Smooth muscle cell (in vitro differentiated cells): Measurements from ENCODE around the gene DUSP1. TPM values are rescaled to one million over a fixed set of nuclear protein-coding genes. Genes with fewer than 3 reads are reported as not detected.

ENCODE experiments used
- DNase-seq: peaks from one replicate; lab custom pipeline; 2025; ENCODE audit not compliant: unreplicated experiment; lab: John Stamatoyannopoulos, UW
- H2AFZ ChIP-seq: fragments of 200-600 bp; sonication (generic); 2 replicates; pipeline ENCODE4 v1.6.0; 2016; ENCODE audit warnings: antibody characterized with exemption, low read depth, mild to moderate bottlenecking
- H3F3A ChIP-seq: fragments of 200-600 bp; sonication (generic); 2 replicates; pipeline ENCODE4 v1.6.0; 2017; ENCODE audit warnings: antibody characterized with exemption, low read depth
- H3K27ac ChIP-seq: fragments of 200-600 bp; sonication (generic); 2 replicates; pipeline ENCODE4 v1.5.1; 2016; ENCODE audit warnings: low read depth, mild to moderate bottlenecking
- H3K27me3 ChIP-seq: fragments of 200-600 bp; sonication (generic); 2 replicates; pipeline ENCODE4 v1.6.1; 2016; ENCODE audit warnings: low read depth, mild to moderate bottlenecking
- H3K36me3 ChIP-seq: fragments of 200-600 bp; sonication (generic); 2 replicates; pipeline ENCODE4 v1.5.1; 2016; ENCODE audit warnings: low read depth
- H3K4me1 ChIP-seq: fragments of 200-600 bp; sonication (generic); 2 replicates; pipeline ENCODE4 v1.5.1; 2016; ENCODE audit warnings: low read depth
- H3K4me2 ChIP-seq: fragments of 200-600 bp; sonication (generic); 2 replicates; pipeline ENCODE4 v1.6.0; 2016; ENCODE audit warnings: mild to moderate bottlenecking
- H3K4me3 ChIP-seq: fragments of 200-600 bp; sonication (generic); 2 replicates; pipeline ENCODE4 v1.5.1; 2016; ENCODE audit warnings: mild to moderate bottlenecking
- H3K79me2 ChIP-seq: fragments of 200-600 bp; sonication (generic); 2 replicates; pipeline ENCODE4 v1.6.0; 2016; ENCODE audit warnings: low read depth, mild to moderate bottlenecking
- H3K9ac ChIP-seq: fragments of 200-600 bp; sonication (generic); 2 replicates; pipeline ENCODE4 v1.6.0; 2016; ENCODE audit warnings: low read depth
- H3K9me3 ChIP-seq: fragments of 200-600 bp; sonication (generic); replicated peaks from 2 replicates; pipeline ENCODE4 v1.5.1; 2016; ENCODE audit warnings: low read depth
- H4K20me1 ChIP-seq: fragments of 200-600 bp; sonication (generic); 2 replicates; pipeline ENCODE4 v1.6.0; 2016; ENCODE audit warnings: low read depth
- CTCF ChIP-seq: fragments of 200-600 bp; sonication (generic); IDR thresholded peaks from 2 replicates; pipeline ENCODE4 v1.5.1; 2017; ENCODE audit warnings: borderline replicate concordance, mild to moderate bottlenecking, antibody characterized with exemption; ENCODE audit not compliant: insufficient read depth, poor library complexity, severe bottlenecking
- WGBS: methylation state at CpG from one replicate; pipeline ENCODE4 v1.1.7; 2016; ENCODE audit warnings: low lambda C conversion rate; 5-methylcytosine and 5-hydroxymethylcytosine counted together
- polyA plus RNA-seq: library from polyadenylated mRNA; unstranded; fragments of >200 nt; fragmentation: Nextera tagmentation; extraction: Ambion mirVana; gene quantifications from 2 replicates; pipeline ENCODE4 v1.2.1, GENCODE V29; 2016
- total RNA-seq: library from RNA; depleted of rRNA; stranded (reverse); fragments of >200 nt; gene quantifications from 2 replicates; pipeline ENCODE4 v1.2.3, GENCODE V29; 2014

DUSP1 gene
- total and polyA plus RNA-seq, 2 experiments from 2014 or later, result 817 to 995 TPM

- H3K4me1 ChIP-seq, result no peaks in the 10 kb centered on the region
- no peaks in the 10 kb centered on the region for H3K9me3 ChIP-seq
- H3K27ac ChIP-seq, result no peak overlapping the region
- H3K4me2 ChIP-seq, result no peak overlapping the region
- no peak overlapping the region for H3K9ac ChIP-seq
- H3K79me2 ChIP-seq, result no peaks in the 10 kb centered on the region
- 90% methylated on average over 2 of the region's 2 CpGs for WGBS
- H3K36me3 ChIP-seq, result no peaks in the 10 kb centered on the region
- no peaks in the 10 kb centered on the region for H4K20me1 ChIP-seq
- H3F3A ChIP-seq, result no peaks in the 10 kb centered on the region
- no peaks in the 10 kb centered on the region for H3K27me3 ChIP-seq
- H3K4me3 ChIP-seq, result no peak overlapping the region
- no peak overlapping the region for H2AFZ ChIP-seq
- TF ChIP-seq CTCF, result no peak
- DNase-seq, result no peak
These were observed 17.9 kb downstream of the DUSP1 start for GRCh38 chr5:172753101-172753500.

GRCh38 chr5:172751761-172752510 lies 19.1 kb downstream of the DUSP1 start:
- no peaks in the 10 kb centered on the region for H3K36me3 ChIP-seq
- H3K4me2 ChIP-seq, result no peak overlapping the region
- no peaks in the 10 kb centered on the region for H3F3A ChIP-seq
- H3K9ac ChIP-seq, result no peak overlapping the region
- H3K4me1 ChIP-seq, result no peaks in the 10 kb centered on the region
- H3K4me3 ChIP-seq, result no peak overlapping the region
- TF ChIP-seq CTCF, result no peak
- H4K20me1 ChIP-seq, result no peaks in the 10 kb centered on the region
- no peaks in the 10 kb centered on the region for H3K9me3 ChIP-seq
- DNase-seq, result no peak
- H3K27ac ChIP-seq, result no peak overlapping the region
- WGBS, result 91% methylated on average over 14 of the region's 14 CpGs
- H2AFZ ChIP-seq, result no peak overlapping the region
- H3K79me2 ChIP-seq, result no peaks in the 10 kb centered on the region
- H3K27me3 ChIP-seq, result no peaks in the 10 kb centered on the region

GRCh38 chr5:172749881-172750633 lies 20.9 kb downstream of the DUSP1 start:
- TF ChIP-seq CTCF, result no peak
- Histone ChIP-seq H2AFZ (no peak overlapping the region), H3F3A (no peaks in the 10 kb centered on the region), H3K36me3 (no peaks in the 10 kb centered on the region), H3K9me3 (no peaks in the 10 kb centered on the region), H3K9ac (no peak overlapping the region), H3K27ac (no peak overlapping the region), H3K4me1 (no peaks in the 10 kb centered on the region), H3K4me3 (no peak overlapping the region), H3K4me2 (no peak overlapping the region), H4K20me1 (no peaks in the 10 kb centered on the region), H3K27me3 (no peaks in the 10 kb centered on the region), H3K79me2 (no peaks in the 10 kb centered on the region)
- WGBS, result 65% methylated on average over 19 of the region's 19 CpGs
- no peak for DNase-seq
